ENCODE data around the gene C10orf95.

Gene C10orf95

GRCh38 chr10:102408728-102409603 lies 42.4 kb downstream of the C10orf95 start:
- Histone ChIP-seq H3K27ac (ENCODE audit: low read depth, low read length) (no peak overlapping the region), H3K4me3 (ENCODE audit: low read length) (no peak overlapping the region), H3K9me3 (ENCODE audit: control insufficient read depth, insufficient read depth, low read length) (no peaks in the 10 kb centered on the region), H3K9me2 (replicated peaks; ENCODE audit: control insufficient read depth, low read length) (no peaks in the 10 kb centered on the region), H3K27me3 (ENCODE audit: control insufficient read depth, low read length) (peaks cover 49% of the 10 kb centered on the region), H4K20me1 (ENCODE audit: control insufficient read depth, insufficient read depth, low read depth, low read length) (0 out of 2 replicates have a peak, but pooled peaks cover 4% of the 10 kb centered on the region), H3K36me3 (ENCODE audit: control insufficient read depth, low read length) (no peaks in the 10 kb centered on the region), H3K4me1 (ENCODE audit: control insufficient read depth, low read length) (peaks cover 13% of the 10 kb centered on the region), H3F3A (ENCODE audit: control insufficient read depth, insufficient read depth) (no peaks in the 10 kb centered on the region), H3K4me2 (ENCODE audit: low read length) (no peak overlapping the region; the same call in 1 of the 2 replicates), H3K79me2 (ENCODE audit: control insufficient read depth, low read length) (no peaks in the 10 kb centered on the region)
- TF ChIP-seq CTCF (IDR thresholded peaks at IDR 0.05; ENCODE audit: low read depth, low read length, poor library complexity, severe bottlenecking) (no peak), EZH2phosphoT487 (IDR thresholded peaks at IDR 0.05; ENCODE audit: borderline replicate concordance, low read length) (no peak)

- H3K79me2 ChIP-seq (ENCODE audit: control insufficient read depth, low read length): no peaks in the 10 kb centered on the region
- H3K27me3 ChIP-seq (ENCODE audit: control insufficient read depth, low read length): peaks cover 49% of the 10 kb centered on the region
- no peak; the same call in 1 of the 2 replicates for TF ChIP-seq EZH2phosphoT487 (IDR thresholded peaks at IDR 0.05; ENCODE audit: borderline replicate concordance, low read length)
- TF ChIP-seq CTCF (IDR thresholded peaks at IDR 0.05; ENCODE audit: low read depth, low read length, poor library complexity, severe bottlenecking): no peak
- H3K36me3 ChIP-seq (ENCODE audit: control insufficient read depth, low read length): no peaks in the 10 kb centered on the region
- 0 out of 2 replicates have a peak, but pooled peaks cover 4% of the 10 kb centered on the region for H4K20me1 ChIP-seq (ENCODE audit: control insufficient read depth, insufficient read depth, low read depth, low read length)
- peaks cover 13% of the 10 kb centered on the region for H3K4me1 ChIP-seq (ENCODE audit: control insufficient read depth, low read length)
- H3K4me3 ChIP-seq (ENCODE audit: low read length): no peak overlapping the region
- no peaks in the 10 kb centered on the region for H3K9me2 ChIP-seq (replicated peaks; ENCODE audit: control insufficient read depth, low read length)
- no peak overlapping the region for H3K27ac ChIP-seq (ENCODE audit: low read depth, low read length)
- H3K4me2 ChIP-seq (ENCODE audit: low read length): no peak overlapping the region
- H3K9me3 ChIP-seq (ENCODE audit: control insufficient read depth, insufficient read depth, low read length): no peaks in the 10 kb centered on the region
- H3F3A ChIP-seq (ENCODE audit: control insufficient read depth, insufficient read depth): no peaks in the 10 kb centered on the region
Observed at GRCh38 chr10:102408131-102408727, 43.1 kb downstream of the C10orf95 start.

GRCh38 chr10:102407425-102408130 lies 43.8 kb downstream of the C10orf95 start:
- Histone ChIP-seq H3K4me1 (ENCODE audit: control insufficient read depth, low read length) (peaks cover 6% of the 10 kb centered on the region), H3K9me3 (ENCODE audit: control insufficient read depth, insufficient read depth, low read length) (no peaks in the 10 kb centered on the region), H3K4me3 (ENCODE audit: low read length) (no peak overlapping the region), H3F3A (ENCODE audit: control insufficient read depth, insufficient read depth) (no peaks in the 10 kb centered on the region), H3K36me3 (ENCODE audit: control insufficient read depth, low read length) (no peaks in the 10 kb centered on the region), H3K4me2 (ENCODE audit: low read length) (no peak overlapping the region), H4K20me1 (ENCODE audit: control insufficient read depth, insufficient read depth, low read depth, low read length) (0 out of 2 replicates have a peak, but pooled peaks cover 4% of the 10 kb centered on the region), H3K79me2 (ENCODE audit: control insufficient read depth, low read length) (no peaks in the 10 kb centered on the region), H3K27ac (ENCODE audit: low read depth, low read length) (no peak overlapping the region), H3K9me2 (replicated peaks; ENCODE audit: control insufficient read depth, low read length) (no peaks in the 10 kb centered on the region), H3K27me3 (ENCODE audit: control insufficient read depth, low read length) (peaks cover 49% of the 10 kb centered on the region)
- TF ChIP-seq EZH2phosphoT487 (IDR thresholded peaks at IDR 0.05; ENCODE audit: borderline replicate concordance, low read length): no peak
- TF ChIP-seq CTCF (IDR thresholded peaks at IDR 0.05; ENCODE audit: low read depth, low read length, poor library complexity, severe bottlenecking): no peak

Data from DOHH2 (cell line).